Nephron progenitor cell (in vitro differentiated cells): ENCODE measurements around the gene TYROBP.
"Not testable (repeated sequence)": the region's sequence is repeated elsewhere in the genome, so short reads cannot be mapped to it uniquely, and the experiment has no call there.

Source experiments
- DNase-seq: peaks from one replicate; pipeline ENCODE4 v3.0.0; 2021
- H3K27ac Mint-ChIP-seq: 2 replicates; pipeline ENCODE4 v1.8.0; 2021; ENCODE audit warnings: mild to moderate bottlenecking, moderate library complexity, mixed read lengths
- H3K27me3 Mint-ChIP-seq: 2 replicates; pipeline ENCODE4 v1.8.0; 2021; ENCODE audit warnings: mild to moderate bottlenecking, low read depth, mixed read lengths; ENCODE audit not compliant: poor library complexity
- H3K36me3 Mint-ChIP-seq: 2 replicates; pipeline ENCODE4 v1.8.0; 2021; ENCODE audit warnings: low read depth, mixed read lengths
- H3K4me1 Mint-ChIP-seq: 2 replicates; pipeline ENCODE4 v1.8.0; 2021; ENCODE audit warnings: mixed read lengths
- H3K4me3 Mint-ChIP-seq: 2 replicates; pipeline ENCODE4 v1.8.0; 2021; ENCODE audit warnings: mild to moderate bottlenecking, moderate library complexity, mixed read lengths
- H3K9me3 Mint-ChIP-seq: 2 replicates; pipeline ENCODE4 v1.8.0; 2021; ENCODE audit warnings: mild to moderate bottlenecking, moderate library complexity, mixed read lengths
- TF ChIP-seq, protein P1 (sequence below): fragments of 200-600 bp; sonication (generic); IDR thresholded peaks from 2 replicates; pipeline ENCODE4 v1.5.0; 2021; ENCODE audit warnings: antibody characterized with exemption

The TYROBP gene

DNA sequence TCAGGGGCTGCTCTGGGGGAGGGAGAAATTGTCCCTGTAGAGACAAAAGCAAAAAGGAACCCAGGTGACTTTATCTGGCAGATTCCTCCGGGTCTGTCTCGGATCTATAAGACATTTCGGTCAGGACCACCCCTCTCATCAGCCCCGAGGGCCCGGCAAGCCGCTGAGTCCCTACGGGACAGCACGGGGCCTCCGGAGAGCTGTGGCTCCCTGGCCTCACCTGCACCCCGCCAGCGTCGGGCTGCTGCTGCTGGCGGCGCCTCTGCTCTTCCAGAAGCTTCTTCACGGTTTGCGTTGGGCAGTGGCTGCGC lies 9.6 kb downstream of the TYROBP start:
- DNase-seq: no peak
- Mint-ChIP-seq H3K4me1 (peaks cover 30% of the 10 kb centered on the region), H3K36me3 (peaks cover 6% of the 10 kb centered on the region), H3K27ac (no peak overlapping the region), H3K9me3 (no peaks in the 10 kb centered on the region), H3K4me3 (peak overlapping the region; percentile 91), H3K27me3 (peaks cover 32% of the 10 kb centered on the region)
- TF ChIP-seq, protein P1, sequence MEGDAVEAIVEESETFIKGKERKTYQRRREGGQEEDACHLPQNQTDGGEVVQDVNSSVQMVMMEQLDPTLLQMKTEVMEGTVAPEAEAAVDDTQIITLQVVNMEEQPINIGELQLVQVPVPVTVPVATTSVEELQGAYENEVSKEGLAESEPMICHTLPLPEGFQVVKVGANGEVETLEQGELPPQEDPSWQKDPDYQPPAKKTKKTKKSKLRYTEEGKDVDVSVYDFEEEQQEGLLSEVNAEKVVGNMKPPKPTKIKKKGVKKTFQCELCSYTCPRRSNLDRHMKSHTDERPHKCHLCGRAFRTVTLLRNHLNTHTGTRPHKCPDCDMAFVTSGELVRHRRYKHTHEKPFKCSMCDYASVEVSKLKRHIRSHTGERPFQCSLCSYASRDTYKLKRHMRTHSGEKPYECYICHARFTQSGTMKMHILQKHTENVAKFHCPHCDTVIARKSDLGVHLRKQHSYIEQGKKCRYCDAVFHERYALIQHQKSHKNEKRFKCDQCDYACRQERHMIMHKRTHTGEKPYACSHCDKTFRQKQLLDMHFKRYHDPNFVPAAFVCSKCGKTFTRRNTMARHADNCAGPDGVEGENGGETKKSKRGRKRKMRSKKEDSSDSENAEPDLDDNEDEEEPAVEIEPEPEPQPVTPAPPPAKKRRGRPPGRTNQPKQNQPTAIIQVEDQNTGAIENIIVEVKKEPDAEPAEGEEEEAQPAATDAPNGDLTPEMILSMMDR: no peak

- peaks cover 6% of the 10 kb centered on the region for H3K36me3 Mint-ChIP-seq
- H3K27ac Mint-ChIP-seq: no peak overlapping the region
- H3K9me3 Mint-ChIP-seq: no peaks in the 10 kb centered on the region
- peaks cover 24% of the 10 kb centered on the region for H3K4me1 Mint-ChIP-seq
- TF ChIP-seq, protein P1: no peak
- DNase-seq: no peak
- peak overlapping the region; percentile 73 for H3K4me3 Mint-ChIP-seq
- H3K27me3 Mint-ChIP-seq: peaks cover 26% of the 10 kb centered on the region
Measured at GRCh38 chr19:35897706-35898451, 10.2 kb downstream of the TYROBP start.

- Mint-ChIP-seq H3K36me3 (peaks cover 12% of the 10 kb centered on the region), H3K4me3 (no peak overlapping the region), H3K4me1 (peaks cover 14% of the 10 kb centered on the region), H3K27ac (no peak overlapping the region), H3K9me3 (no peaks in the 10 kb centered on the region), H3K27me3 (peaks cover 15% of the 10 kb centered on the region)
- TF ChIP-seq, protein P1: no peak
- no peak for DNase-seq
Measured at GRCh38 chr19:35896643-35897040, 11.5 kb downstream of the TYROBP start.

- no peak for DNase-seq
- Mint-ChIP-seq H3K36me3 (peaks cover 13% of the 10 kb centered on the region), H3K9me3 (no peaks in the 10 kb centered on the region), H3K4me3 (no peak overlapping the region), H3K27ac (no peak overlapping the region), H3K4me1 (peaks cover 10% of the 10 kb centered on the region), H3K27me3 (peaks cover 14% of the 10 kb centered on the region)
- TF ChIP-seq, protein P1: no peak
Measured at GRCh38 chr19:35895911-35896642, 12.0 kb downstream of the TYROBP start.

DNA sequence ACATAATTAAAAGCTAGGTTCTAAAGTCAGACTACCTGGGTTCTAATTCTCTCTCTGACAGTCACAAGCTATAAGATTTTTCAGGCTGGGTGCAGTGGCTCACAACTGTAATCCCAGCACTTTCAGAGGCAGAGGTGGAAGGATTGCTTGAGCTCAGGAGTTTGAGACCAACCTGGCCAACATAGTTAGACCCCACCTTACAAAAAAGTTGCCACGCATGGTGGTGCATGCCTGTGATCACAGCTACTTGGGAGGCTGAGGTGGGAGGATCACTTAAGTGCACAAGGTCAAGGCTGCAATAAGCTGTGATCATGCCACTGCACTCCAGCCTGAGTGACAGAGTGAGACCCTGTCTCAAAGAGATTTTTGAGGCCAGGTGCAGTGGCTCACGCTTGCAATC lies 13.8 kb downstream of the TYROBP start:
- peaks cover 26% of the 10 kb centered on the region for H3K36me3 Mint-ChIP-seq
- no peak for DNase-seq
- peaks cover 14% of the 10 kb centered on the region for H3K27me3 Mint-ChIP-seq
- no peak overlapping the region for H3K27ac Mint-ChIP-seq
- no peaks in the 10 kb centered on the region for H3K9me3 Mint-ChIP-seq
- peaks cover 8% of the 10 kb centered on the region for H3K4me1 Mint-ChIP-seq
- TF ChIP-seq, protein P1: no peak
- no peak overlapping the region for H3K4me3 Mint-ChIP-seq

GRCh38 chr19:35891819-35892218 lies 16.3 kb downstream of the TYROBP start:
- H3K4me3 Mint-ChIP-seq, H3K27me3 Mint-ChIP-seq: not testable (repeated sequence)
- peaks cover 41% of the 10 kb centered on the region for H3K36me3 Mint-ChIP-seq

More at GRCh38 chr19:35891819-35892218, 16.3 kb downstream of the TYROBP start:
- not testable (repeated sequence) for H3K4me1 Mint-ChIP-seq, DNase-seq, H3K27ac Mint-ChIP-seq, H3K9me3 Mint-ChIP-seq
